ENCODE measurements around the gene GRK4. TPM values are rescaled to one million over a fixed set of nuclear protein-coding genes. Genes with fewer than 3 reads are reported as not detected.
A peak's percentile ranks its signal among the peaks of the same experiment; 100 is the strongest.
"Not testable (repeated sequence)": the region's sequence is repeated elsewhere in the genome, so short reads cannot be mapped to it uniquely, and the experiment has no call there.

The GRK4 gene
- polyA plus RNA-seq (2013, experiment 1 of 2; ENCODE audit: insufficient read length) = 5.7 TPM
- 4.9 TPM for polyA plus RNA-seq (2013, experiment 2 of 2; ENCODE audit: insufficient read length)

DNA sequence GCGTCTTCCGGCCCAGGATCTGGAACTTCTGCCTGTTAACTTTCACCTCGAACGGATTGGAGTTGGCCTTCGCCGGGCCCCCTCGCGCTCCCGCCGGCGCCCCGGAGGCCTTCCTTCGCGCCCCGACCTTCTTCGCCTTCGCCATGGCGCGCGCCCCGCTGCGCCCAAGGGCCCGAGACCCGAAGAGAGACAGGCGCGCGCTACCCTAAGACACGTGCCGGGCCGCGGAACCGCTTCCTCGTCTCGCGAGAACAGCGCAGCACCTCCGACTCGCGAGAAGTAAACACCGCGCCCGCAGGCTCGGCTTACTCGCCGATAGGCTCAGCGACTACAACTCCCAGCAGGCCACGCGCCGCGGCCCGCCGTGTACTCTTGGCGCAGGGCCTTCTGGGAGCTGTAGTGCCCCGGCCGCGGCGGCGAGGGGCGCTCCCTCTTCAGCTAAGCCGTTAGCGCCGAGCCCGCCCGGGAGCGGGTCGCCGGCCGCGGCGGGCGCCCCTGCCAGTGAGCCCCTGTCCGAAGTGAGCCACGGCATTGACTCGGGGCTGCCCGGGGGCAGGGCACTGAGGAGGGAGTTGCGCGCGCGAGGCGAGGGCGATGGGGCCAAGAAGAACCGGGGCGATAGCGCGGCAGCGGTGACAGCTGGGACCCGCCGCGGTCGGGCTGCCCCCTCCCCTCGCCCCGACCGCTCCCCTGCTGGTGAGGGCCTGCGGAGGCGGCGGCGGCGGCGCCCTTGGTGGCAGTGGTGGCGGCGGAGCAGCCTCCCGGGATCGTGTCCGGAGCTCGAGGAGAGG lies at the start of gene GRK4, which contains the start of gene NOP14:
GRK4 (plus strand) TSS at position 397 of the 791 bp plus-strand sequence. CDS start 500 bp downstream, outside the sequence.
NOP14 (minus strand) TSS at position 232 of the 791 bp plus-strand sequence; CDS start at position 145, 87 bp downstream.
- peak; percentile 99 for DNase-seq

DNA sequence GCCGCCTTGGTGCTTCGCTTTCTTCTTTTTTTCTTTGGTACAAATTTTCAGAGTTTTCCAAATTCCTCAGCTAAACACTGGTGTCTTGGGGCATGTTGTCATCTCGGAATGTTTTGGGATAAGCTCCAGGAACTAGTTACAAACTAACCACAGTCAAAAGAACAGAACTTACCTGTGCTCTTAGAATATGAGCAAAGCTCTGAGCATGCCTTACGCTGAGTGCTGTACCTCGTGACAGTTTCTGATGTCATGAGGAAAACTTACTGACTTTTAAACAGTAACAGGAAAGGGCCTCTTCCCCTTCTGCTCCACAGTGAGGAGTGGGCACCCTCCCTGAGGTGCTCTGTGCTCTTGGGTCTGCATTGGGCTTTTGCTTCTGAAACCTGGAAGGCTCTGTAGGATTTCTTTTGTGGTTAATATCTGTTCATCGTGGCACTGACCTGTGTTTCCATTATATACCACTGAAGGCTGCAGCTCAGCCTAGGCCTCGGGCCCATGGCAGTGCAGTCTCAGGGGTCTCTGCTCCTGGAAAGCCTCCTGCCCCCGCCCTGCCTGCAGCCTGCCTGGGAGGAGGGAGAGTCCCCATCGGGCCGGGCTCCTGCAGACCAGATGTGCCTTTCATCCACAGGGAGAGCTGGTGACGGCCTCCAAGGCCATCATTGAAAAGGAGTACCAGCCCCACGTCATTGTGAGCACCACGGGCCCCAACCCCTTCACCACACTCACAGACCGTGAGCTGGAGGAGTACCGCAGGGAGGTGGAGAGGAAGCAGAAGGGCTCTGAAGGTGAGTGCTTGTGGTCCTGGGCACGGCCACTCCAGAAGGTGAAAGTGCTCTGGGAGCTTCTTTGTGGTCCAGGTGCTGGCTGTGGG lies 48.9 kb upstream of the GRK4 start:
- DNase-seq = no peak

DNA sequence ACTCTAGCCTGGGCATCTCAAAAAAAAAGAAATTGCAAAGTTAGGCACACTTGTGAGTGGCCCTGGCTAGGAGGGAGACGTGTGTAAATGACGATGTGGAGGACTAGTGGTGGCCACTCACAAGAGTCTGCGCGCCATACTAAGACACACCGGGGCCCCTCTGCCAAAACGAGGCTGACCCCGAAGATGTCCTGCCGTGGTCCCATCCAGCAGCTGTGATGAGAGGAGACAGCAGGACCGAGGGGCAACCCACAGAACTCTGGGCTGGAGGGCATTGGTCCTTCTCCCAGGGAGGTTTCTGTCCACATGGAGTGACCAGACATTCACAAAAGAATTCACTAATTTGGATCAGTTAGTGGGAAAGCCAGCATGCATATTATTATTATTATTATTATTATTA lies 47.6 kb upstream of the GRK4 start:
- DNase-seq = no peak

DNA sequence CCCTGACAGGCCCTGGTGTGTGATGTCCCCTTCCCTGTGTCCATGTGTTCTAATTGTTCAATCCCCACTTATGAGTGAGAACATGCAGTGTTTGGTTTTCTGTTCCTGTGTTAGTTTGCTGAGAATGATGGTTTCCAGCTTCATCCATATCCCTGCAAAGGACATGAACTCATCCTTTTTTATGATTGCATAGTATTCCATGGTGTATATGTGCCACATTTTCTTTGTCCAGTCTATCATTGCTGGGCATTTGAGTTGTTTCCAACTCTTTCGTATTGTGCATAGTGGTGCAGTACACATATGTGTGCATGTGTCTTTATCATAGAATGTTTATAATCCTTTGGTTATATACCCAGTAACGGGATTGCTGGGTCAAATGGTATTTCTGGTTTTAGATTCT lies 46.7 kb upstream of the GRK4 start:
- not testable (repeated sequence) for DNase-seq

DNA sequence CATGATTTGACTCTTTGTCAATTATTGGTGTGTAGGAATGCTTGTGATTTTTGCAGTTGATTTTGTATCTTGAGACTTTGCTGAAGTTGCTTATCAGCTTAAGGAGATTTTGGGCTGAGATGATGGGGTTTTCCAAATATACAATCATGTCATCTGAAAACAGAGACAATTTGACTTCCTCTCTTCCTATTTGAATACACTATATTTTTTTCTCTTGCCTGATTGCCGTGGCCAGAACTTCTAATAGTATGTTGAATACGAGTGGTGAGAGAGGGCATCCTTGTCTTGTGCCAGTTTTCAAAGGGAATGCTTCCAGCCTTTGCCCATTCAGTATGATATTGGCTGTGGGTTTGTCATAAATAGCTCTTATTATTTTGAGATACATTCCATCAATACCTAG lies 45.1 kb upstream of the GRK4 start:
- DNase-seq = not testable (repeated sequence)

DNA sequence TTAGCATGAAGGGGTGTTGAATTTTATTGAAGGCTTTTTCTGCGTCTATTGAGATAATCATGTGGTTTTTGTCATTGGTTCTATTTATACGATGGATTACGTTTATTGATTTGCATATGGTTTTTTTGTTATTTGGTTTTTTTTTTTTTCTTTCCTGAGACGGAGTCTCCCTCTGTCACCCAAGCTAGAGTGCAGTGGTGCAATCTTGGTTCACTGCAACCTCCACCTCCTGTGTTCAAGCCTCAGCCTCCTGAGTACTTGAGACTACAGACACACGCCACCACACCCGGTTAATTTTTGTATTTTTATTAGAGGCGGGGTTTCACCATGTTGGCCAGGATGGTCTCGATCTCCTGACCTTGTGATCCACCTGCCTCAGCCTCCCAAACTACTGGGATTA lies 44.7 kb upstream of the GRK4 start:
- not testable (repeated sequence) for DNase-seq

DNA sequence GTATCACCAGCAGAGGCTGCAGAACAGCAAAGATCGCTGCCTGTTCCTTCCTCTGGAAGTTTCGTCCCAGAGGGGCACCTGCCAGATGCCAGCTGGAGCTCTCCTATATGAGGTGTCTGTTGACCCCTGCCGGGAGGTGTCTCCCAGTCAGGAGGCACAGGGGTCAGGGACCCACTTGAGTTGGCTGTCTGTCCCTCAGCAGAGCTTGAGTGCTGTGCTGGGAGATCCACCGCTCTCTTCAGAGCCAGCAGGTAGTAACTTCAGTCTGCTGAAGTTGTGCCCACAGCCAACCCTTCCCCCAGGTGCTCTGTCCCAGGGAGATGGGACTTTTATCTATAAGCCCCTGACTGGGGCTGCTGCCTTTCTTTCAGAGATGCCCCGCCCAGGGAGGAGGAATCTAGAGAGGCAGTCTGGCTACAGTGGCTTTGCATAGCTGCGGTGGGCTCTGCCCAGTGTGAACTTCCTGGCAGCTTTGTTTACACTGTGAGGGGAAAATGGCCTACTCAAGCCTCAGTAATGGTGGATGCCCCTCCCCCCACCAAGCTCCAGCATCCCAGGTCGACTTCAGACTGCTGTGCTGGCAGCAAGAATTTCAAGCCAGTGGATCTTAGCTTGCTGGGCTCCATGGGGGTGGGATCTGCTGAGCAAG lies 40.8 kb upstream of the GRK4 start:
- DNase-seq = peak; percentile 86

DNA sequence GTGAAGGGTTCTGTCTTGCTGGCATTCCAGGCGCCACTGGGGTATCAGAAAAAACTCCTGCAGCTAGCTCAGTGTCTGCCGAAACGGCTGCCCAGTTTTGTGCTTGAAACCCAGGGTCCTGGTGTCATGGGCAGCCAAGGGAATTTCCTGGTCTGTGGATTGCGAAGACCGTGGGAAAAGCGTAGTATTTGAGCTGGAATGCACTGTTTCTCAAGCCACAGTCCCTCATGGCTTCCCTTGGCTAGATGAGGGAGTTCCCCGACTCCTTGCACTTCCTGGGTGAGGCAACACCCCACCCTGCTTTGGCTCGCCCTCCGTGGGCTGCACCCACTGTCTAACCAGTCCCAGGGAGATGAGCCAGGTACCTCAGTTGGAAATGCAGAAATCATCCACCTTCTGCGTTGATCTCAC lies 40.2 kb upstream of the GRK4 start:
- peak; percentile 53 for DNase-seq

DNA sequence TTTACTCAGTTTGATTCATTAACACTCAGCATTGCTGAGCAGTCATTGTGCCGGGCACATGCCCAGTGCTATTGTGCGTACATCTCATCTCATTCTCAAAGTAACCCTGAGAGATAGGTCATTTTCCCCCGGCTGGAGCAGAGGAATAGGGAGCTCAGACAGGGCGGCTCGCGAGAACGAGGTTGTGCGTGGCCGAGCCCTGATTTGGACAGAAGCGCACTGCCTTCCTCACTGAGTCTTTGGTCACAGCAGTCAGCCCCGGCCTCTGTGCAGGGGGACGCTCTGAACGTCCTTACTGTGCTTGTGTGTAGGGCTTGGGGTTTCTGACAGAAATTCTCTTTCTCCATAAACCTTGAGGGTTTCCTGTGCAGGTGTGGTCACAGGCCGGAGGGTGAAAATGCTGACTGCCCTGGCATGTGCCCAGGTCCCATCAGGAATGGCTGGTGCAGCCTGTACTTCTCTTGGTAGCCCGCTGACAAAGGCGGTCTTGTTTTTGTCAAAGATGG lies 39.6 kb upstream of the GRK4 start:
- no peak for DNase-seq

DNA sequence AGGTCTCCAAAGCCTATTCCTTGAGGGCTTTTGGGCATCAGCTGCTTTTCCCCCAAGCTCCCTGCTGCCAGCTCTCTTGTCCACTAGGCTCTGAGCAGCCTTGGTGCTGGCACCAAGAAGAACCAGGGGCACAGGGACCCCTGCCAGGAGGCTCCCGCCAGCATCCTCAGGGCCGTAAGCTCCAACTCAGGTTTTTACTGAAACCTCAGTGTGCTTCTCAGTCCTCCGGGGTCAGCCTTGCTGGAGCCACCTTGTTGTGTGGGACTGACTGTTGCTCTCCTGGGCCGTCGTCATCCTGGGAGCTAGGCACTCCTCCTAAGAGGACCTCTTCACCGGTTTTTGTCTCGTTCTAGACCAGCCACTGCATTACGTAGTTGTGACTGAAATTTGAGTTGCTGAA lies 39.1 kb upstream of the GRK4 start:
- DNase-seq = no peak

DNA sequence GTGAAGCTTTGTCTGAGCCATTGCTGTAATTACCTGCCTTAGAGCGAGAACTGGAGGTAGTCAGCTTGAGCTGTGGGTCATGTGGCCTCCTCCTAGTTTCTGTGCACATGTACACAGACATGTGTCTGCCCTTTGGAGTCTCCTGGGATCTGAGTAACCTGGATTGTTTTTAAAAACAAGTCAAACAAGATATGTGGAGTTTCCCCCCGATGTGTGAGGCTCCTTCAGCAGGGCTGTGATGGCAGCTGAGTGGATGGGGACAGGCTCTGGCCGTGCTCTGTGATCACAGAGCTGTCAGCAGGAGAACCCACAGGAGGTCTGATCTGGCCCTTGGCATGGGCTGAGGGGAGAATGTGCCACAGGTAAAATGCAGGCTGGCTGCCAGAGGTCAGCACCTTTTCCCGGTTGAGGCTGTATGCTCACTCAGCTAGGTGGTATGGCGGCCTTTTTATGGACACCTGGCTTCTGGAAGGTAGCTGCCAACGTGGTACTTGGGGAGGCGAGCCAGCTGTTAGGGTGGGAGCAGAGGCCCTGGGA lies 38.5 kb upstream of the GRK4 start:
- DNase-seq = no peak

DNA sequence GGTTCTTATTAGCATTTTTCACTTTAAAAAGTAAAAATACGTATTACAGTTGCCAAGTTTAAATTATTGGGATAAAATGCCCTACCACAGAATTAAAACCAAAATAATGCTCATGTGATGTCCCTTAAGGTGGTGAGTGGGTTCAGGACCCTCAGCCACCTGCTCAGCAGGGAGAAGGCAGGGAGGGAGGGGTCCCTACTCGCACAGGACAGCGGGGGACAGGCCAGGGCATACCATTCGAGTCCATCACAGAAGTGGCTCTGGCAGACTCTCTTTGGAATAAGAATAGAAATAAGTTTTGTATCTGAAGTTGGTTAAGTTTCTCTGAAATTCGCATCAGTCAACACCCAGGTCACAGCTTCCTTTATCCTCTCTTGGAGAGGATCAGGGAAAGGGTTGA lies 37.9 kb upstream of the GRK4 start:
- no peak for DNase-seq

DNA sequence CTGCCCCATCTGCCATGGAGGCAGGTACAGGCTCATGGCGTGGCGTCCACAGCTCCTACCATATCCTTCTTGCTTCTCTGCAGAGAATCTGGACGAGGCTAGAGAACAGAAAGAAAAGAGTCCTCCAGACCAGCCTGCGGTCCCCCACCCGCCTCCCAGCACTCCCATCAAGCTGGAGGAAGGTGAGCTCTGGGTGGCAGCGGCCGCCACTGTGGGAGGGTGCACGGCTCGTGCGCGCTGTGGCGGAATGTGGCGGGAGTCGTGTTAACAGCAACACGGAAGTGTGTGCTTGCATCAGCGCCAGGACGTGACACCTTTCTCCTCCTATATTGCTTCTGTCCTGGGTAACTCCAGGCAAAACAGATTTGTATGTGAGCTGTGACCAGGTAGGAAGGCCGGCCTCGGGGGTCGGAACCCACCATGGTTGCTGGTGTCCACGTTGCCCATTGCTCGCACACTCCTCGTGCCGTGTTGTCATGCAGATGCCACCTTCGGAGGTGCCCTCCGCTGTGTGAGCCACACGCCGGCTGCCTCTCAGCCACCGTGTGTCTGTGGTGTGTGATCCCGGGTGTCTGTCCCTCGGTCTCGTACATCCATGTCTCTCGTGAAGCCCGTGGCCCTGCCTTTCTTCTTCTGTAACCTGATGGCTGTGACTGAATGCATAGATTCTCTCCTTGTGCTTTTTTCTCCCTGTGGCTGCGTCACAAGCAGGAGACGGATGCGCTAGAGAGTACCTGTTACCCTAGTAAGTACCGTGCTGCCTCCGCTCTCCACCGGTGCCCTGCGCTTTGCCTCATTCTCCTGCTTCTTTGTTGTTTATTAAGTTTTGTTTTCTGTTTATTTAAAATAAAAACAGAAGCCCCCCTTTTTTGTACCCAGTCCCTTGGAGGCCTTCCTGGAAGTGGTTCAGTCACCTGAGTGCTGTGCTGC lies 37.2 kb upstream of the GRK4 start:
- DNase-seq = no peak

DNA sequence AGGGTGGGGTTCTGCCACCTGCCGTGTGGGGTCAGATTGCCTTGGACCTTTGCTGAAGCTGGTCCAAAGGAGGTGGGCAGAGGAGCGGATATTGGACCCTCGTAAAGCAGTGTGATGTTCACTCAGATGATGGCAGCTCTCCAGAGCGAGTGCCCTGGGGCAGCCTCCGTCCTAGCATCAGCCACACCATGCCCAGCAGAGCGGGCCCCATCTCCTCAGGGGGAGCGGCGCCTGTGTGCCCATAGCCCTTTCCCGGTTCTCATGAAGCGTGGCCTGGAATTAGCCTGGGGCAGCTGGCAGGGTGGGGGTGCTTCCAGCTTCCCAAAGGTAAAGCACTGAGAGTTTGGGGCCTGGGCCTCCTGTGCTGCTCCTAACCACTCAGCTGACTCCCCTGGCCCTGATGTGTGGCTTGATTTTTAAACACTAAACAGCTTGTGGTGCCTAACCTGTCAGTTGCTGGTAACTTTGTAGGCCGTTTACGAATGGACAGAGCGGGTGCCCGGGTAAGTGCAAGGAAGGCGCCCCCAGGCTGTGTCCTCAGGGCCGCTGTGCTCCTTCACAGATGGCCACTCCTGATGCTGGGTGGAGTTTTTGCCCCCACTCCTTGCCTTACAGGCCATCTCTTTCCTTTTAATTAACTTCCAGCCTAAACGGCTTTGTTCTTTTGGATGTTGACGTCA lies 36.2 kb upstream of the GRK4 start:
- no peak for DNase-seq

DNA sequence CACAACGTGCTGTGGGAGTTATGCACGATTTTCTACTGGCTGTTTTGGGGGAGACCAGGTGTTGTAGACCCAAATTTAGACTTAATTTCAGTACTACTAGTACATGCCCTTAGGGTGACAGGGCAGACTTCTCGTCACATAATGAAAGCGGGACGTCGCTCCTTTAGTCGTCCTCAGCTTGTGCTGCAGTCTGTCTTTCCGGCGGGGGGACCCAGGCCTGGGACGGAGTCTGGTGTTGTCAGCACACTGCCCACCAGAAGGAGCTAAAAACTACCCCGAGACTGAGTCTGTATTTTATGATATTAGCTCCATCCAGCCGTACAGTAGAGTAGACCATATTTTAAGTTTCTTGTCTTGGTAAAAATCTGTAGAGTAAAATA lies 35.7 kb upstream of the GRK4 start:
- no peak for DNase-seq

DNA sequence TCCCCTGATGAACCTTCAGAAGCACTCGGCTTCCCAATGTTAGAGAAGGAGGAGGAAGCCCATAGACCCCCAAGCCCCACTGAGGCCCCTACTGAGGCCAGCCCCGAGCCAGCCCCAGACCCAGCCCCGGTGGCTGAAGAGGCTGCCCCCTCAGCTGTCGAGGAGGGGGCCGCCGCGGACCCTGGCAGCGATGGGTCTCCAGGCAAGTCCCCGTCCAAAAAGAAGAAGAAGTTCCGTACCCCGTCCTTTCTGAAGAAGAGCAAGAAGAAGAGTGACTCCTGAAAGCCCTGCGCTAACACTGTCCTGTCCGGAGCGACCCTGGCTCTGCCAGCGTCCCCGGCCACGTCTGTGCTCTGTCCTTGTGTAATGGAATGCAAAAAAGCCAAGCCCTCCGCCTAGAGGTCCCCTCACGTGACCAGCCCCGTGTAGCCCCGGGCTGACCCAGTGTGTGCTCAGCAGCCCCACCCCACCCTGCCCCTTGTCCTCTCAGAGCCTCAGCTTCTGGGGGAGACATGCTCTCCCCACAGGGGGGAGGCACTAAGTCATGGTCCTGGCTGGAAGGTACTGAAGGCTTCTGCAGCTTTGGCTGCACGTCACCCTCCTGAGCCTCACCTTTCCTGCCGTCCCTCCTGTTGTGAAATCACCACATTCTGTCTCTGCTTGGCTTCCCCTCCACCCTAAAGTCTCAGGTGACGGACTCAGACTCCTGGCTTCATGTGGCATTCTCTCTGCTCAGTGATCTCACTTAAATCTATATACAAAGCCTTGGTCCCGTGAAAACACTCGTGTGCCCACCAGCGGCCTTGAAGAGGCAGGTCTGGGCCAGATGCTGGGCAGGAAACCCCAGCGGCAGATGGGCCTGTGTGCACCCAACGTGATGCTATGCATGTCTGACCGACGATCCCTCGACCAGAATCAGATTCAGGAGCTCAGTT lies 34.9 kb upstream of the GRK4 start:
- DNase-seq = no peak

DNA sequence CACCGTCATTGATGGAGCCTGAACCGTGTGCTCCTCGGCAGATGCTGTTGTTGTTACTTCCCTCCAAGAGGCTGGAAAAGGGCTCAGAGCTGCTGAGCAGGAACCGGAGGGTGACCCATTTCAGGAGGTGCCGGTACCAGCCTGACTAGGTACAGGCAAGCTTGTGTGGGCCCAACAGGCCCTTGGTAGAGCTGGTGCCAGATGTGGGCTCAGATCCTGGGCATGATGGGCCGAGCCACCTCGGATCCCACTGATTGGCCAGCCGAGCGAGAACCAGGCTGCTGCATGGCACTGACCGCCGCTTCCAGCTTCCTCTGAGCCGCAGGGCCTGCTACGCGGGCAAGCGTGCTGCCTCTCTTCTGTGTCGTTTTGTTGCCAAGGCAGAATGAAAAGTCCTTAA lies 33.9 kb upstream of the GRK4 start:
- DNase-seq = no peak

DNA sequence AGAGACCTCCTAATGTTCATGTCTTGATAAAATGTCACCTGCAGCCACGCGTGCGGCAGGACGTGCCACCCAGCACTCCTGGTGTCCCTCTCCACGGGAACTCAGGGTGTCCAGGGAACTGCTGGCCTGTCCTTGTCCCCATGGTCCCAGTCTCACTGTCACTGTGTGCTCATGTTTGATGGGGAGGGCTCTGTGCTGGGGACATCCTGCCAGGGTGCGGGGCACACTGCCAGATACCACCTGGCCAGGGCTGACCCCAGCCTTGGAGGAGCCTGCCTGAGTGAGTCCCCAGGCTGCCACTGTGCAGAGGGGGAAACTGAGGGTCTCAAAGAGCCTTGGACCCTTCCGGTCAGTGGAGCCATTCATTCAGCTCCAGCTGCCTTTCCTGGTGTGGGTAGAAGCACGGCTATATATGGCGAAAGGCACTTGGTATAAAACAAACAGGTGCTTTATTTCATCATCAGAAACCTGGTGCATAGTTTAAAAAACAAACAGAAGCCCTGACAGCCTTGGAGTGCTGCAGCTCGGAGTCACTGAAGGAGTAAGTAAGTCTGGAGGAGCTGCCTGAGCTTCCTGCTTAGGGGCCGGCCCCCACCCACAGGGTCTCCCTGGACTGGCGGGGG lies 33.1 kb upstream of the GRK4 start:
- no peak for DNase-seq

Data from fibroblast of skin of scalp (primary cell).